HepG2 (cell line): ENCODE data around the gene JAKMIP2. TPM values are rescaled to one million over a fixed set of nuclear protein-coding genes. Genes with fewer than 3 reads are reported as not detected.

Experiments used
- ATAC-seq: fragments of 200-7000 bp; cut with Tn5 transposase; 3 replicates; pipeline ENCODE4 v1.9.1; 2020; ENCODE audit warnings: mild to moderate bottlenecking, moderate library complexity
- BruUV-seq: library from RNA; stranded (reverse); fragments of 400-500 nt; replicated peaks from 2 replicates; lab custom pipeline; 2021; lab: Mats Ljungman, UMichigan
- CTCF ChIA-PET: fragments of 300-600 bp; formaldehyde crosslinking; extraction: SDS; loops from one replicate; lab custom pipeline; 2021; ENCODE audit warnings: low total read pairs, inconsistent platforms, low intra/inter-chr PET ratio; lab: Yijun Ruan, JAX
- POLR2A ChIA-PET: fragments of 350-600 bp; sonication (Branson Sonifier 250); formaldehyde crosslinking; loops from one replicate; lab custom pipeline; 2020; ENCODE audit warnings: antibody characterized with exemption, inconsistent platforms; lab: Yijun Ruan, JAX
- DNase-seq: peaks from one replicate; pipeline ENCODE4 v3.0.0-alpha.2; 2015; ENCODE audit warnings: low spot score
- FAIRE-seq: peaks from 3 replicates; lab custom pipeline; 2011; peaks lifted over from hg19 to GRCh38; lab: Jason Lieb, UNC
- H2AFZ ChIP-seq: one replicate; pipeline ENCODE4 v1.6.1; 2011; ENCODE audit warnings: low read length, inconsistent platforms
- H3K27ac ChIP-seq: fragments of 300-600 bp; 3 replicates; pipeline ENCODE4 v1.8.0; 2011; ENCODE audit warnings: mixed run types, mild to moderate bottlenecking, mixed read lengths, low read length, inconsistent platforms; ENCODE audit not compliant: insufficient read depth; ENCODE audit errors: extremely low read length
- H3K27me3 ChIP-seq, 2 experiments: fragments of 200-600 bp in 1 of 2; 2 replicates in 1 of 2; 3 replicates in 1 of 2; pipeline versions ENCODE4 v1.6.0 to v1.8.0; 2011; ENCODE audit warnings: low read length in 2 of 2, mild to moderate bottlenecking in 2 of 2, moderate library complexity in 2 of 2, inconsistent platforms in 1 of 2; ENCODE audit not compliant: insufficient read depth in 2 of 2, control insufficient read depth in 1 of 2
- H3K36me3 ChIP-seq, 2 experiments: fragments of 200-600 bp in 1 of 2; replicated peaks in 1 of 2; 2 replicates in 1 of 2; 3 replicates in 1 of 2; pipeline versions ENCODE4 v1.5.1 to v1.8.0; 2011; ENCODE audit warnings: low read length in 2 of 2, inconsistent platforms in 1 of 2; ENCODE audit not compliant: insufficient read depth in 2 of 2, control insufficient read depth in 1 of 2
- H3K4me1 ChIP-seq: 2 replicates; pipeline ENCODE4 v1.5.1; 2012; ENCODE audit warnings: low read length, inconsistent platforms; ENCODE audit not compliant: insufficient read depth
- H3K4me2 ChIP-seq: 2 replicates; pipeline ENCODE4 v1.6.0; 2011; ENCODE audit warnings: low read depth, low read length, inconsistent platforms
- H3K4me3 ChIP-seq, 3 experiments: fragments of 200-600 bp in 1 of 3; sonication (generic), shearing (Covaris generic) in 1 of 3; replicated peaks in 1 of 3; 2 replicates each; pipeline ENCODE4 v1.5.1; 2011 to 2016; ENCODE audit warnings: low read length in 3 of 3, inconsistent platforms in 2 of 3, low read depth in 2 of 3, mild to moderate bottlenecking in 2 of 3, control low read depth in 1 of 3, mixed read lengths in 1 of 3; ENCODE audit not compliant: insufficient read depth in 1 of 3
- H3K79me2 ChIP-seq: one replicate; pipeline ENCODE4 v1.6.1; 2011; ENCODE audit warnings: low read length, inconsistent platforms; ENCODE audit not compliant: insufficient read depth
- H3K9ac ChIP-seq: 2 replicates; pipeline ENCODE4 v1.6.0; 2011; ENCODE audit warnings: mild to moderate bottlenecking, low read depth, low read length, inconsistent platforms; ENCODE audit not compliant: insufficient read depth
- H3K9me3 ChIP-seq: 2 replicates; pipeline ENCODE4 v1.5.1; 2012; ENCODE audit warnings: mild to moderate bottlenecking, low read length
- H4K20me1 ChIP-seq: 2 replicates; pipeline ENCODE4 v1.6.0; 2011; ENCODE audit warnings: inconsistent platforms, mild to moderate bottlenecking, low read length, moderate library complexity; ENCODE audit not compliant: insufficient read depth
- HDAC6 ChIP-seq: fragments of 200-600 bp; sonication (generic); IDR thresholded peaks from 2 replicates; pipeline ENCODE4 v1.7.0; 2017; ENCODE audit warnings: mild to moderate bottlenecking, antibody characterized with exemption, low read length, low read depth
- KDM3A ChIP-seq: IDR thresholded peaks from 2 replicates; pipeline ENCODE4 v1.6.1; 2018; ENCODE audit warnings: low read depth, missing compliant biosample characterization
- NCOR1 ChIP-seq: fragments of 200-600 bp; sonication (generic); IDR thresholded peaks from 2 replicates; pipeline ENCODE4 v1.7.0; 2017; ENCODE audit warnings: antibody characterized with exemption, low read length, borderline replicate concordance
- POLR2AphosphoS5 ChIP-seq: IDR thresholded peaks from 2 replicates; pipeline ENCODE4 v1.6.1; 2012; ENCODE audit warnings: low read depth, low read length
- POLR2G ChIP-seq: fragments of 200-400 bp; formaldehyde crosslinking; IDR thresholded peaks from 2 replicates; pipeline ENCODE4 v1.6.1; 2018; ENCODE audit warnings: mild to moderate bottlenecking, low read depth, low read length, moderate library complexity
- PRPF4 ChIP-seq: fragments of 200-400 bp; formaldehyde crosslinking; IDR thresholded peaks from 2 replicates; pipeline ENCODE4 v1.6.1; 2016; ENCODE audit warnings: low read length, low read depth; ENCODE audit not compliant: poor library complexity, severe bottlenecking
- RBM22 ChIP-seq: fragments of 200-400 bp; formaldehyde crosslinking; optimal IDR thresholded peaks from 2 replicates; pipeline ENCODE3; 2017; ENCODE audit warnings: mild to moderate bottlenecking, low read length, moderate library complexity
- STAT5B ChIP-seq: sonication (generic); formaldehyde crosslinking; IDR thresholded peaks from 2 replicates; pipeline ENCODE4 v1.4.0; 2020; ENCODE audit warnings: missing genetic modification reagents
- ZFP36L1 ChIP-seq: sonication (generic); formaldehyde crosslinking; IDR thresholded peaks from 2 replicates; pipeline ENCODE4 v1.8.0; 2022; ENCODE audit warnings: mild to moderate bottlenecking, missing genetic modification reagents, moderate library complexity
- ZNF225 ChIP-seq: sonication (generic); formaldehyde crosslinking; IDR thresholded peaks from 2 replicates; pipeline ENCODE4 v1.4.0; 2020; ENCODE audit warnings: mild to moderate bottlenecking, missing genetic modification reagents
- ZNF253 ChIP-seq: sonication (generic); formaldehyde crosslinking; IDR thresholded peaks from 2 replicates; pipeline ENCODE4 v1.8.0; 2022; ENCODE audit warnings: mild to moderate bottlenecking, missing genetic modification reagents, borderline replicate concordance
- ZNF451 ChIP-seq: sonication (generic); formaldehyde crosslinking; IDR thresholded peaks from 2 replicates; pipeline ENCODE4 v1.5.0; 2020; ENCODE audit warnings: mild to moderate bottlenecking, missing genetic modification reagents
- ZNF569 ChIP-seq: sonication (generic); formaldehyde crosslinking; IDR thresholded peaks from 2 replicates; pipeline ENCODE4 v1.5.0; 2020; ENCODE audit warnings: mild to moderate bottlenecking, missing genetic modification reagents, moderate library complexity, borderline replicate concordance
- ZNF674 ChIP-seq: sonication (generic); formaldehyde crosslinking; IDR thresholded peaks from 2 replicates; pipeline ENCODE4 v1.5.0; 2020; ENCODE audit warnings: low read depth, mild to moderate bottlenecking, missing genetic modification reagents
- ZNF839 ChIP-seq: sonication (generic); formaldehyde crosslinking; IDR thresholded peaks from 2 replicates; pipeline ENCODE4 v1.4.0; 2020; ENCODE audit warnings: missing genetic modification reagents, mild to moderate bottlenecking, borderline replicate concordance
- WGBS: methylation state at CpG from one replicate; pipeline ENCODE4 v1.1.6; 2017; ENCODE audit warnings: low lambda C conversion rate; 5-methylcytosine and 5-hydroxymethylcytosine counted together
- in situ Hi-C: cut with HindIII; loops from 2 replicates; pipeline ENCODE4 v1.10.0; 2017; ENCODE audit warnings: low pct_unique_long_range_greater_than_20kb; ENCODE audit not compliant: extremely low pct_ligation_motif_present
- intact Hi-C: fragments of 100-400 bp; cut with micrococcal nuclease; formaldehyde crosslinking; loops from one replicate; pipeline ENCODE4 v1.10.0; 2022; ENCODE audit not compliant: unreplicated experiment
- polyA plus RNA-seq, 8 experiments: library from polyadenylated mRNA; depleted of rRNA in 3 of 8; stranded (reverse) in 7 of 8; unstranded in 1 of 8; fragments of >200 nt; fragmentation: Illumina TruSeq in 4 of 8; extraction: Trizol in 4 of 8; gene quantifications; 2 replicates each; pipeline versions ENCODE4 v1.2.1 to v1.2.3, GENCODE V29; 2011 to 2016; ENCODE audit warnings: low read depth in 4 of 8, missing spikeins in 1 of 8, mixed read lengths in 1 of 8; ENCODE audit not compliant: insufficient read depth in 1 of 8
- total RNA-seq, 5 experiments: library from RNA; depleted of rRNA; stranded (reverse); fragments of >200 nt; fragmentation: Illumina TruSeq; extraction: Trizol; gene quantifications; 2 replicates each; pipeline ENCODE4 v1.2.3, GENCODE V29; 2016; ENCODE audit warnings: low read depth in 1 of 5
- TF ChIP-seq, protein P1 (sequence below), 2 experiments: IDR thresholded peaks; 2 replicates each; pipeline ENCODE4 v1.6.1; 2011 to 2012; ENCODE audit warnings: low read length in 2 of 2, borderline replicate concordance in 1 of 2, low read depth in 1 of 2, mild to moderate bottlenecking in 1 of 2, moderate library complexity in 1 of 2
- TF ChIP-seq, protein P2 (sequence below): sonication (generic); formaldehyde crosslinking; IDR thresholded peaks from 2 replicates; pipeline ENCODE4 v1.4.0; 2020; ENCODE audit warnings: missing genetic modification reagents
- TF ChIP-seq, protein P3 (sequence below): sonication (generic); formaldehyde crosslinking; IDR thresholded peaks from 2 replicates; pipeline ENCODE4 v1.5.1; 2020; ENCODE audit warnings: mild to moderate bottlenecking, missing genetic modification reagents, moderate library complexity
- TF ChIP-seq, protein P4 (sequence below): IDR thresholded peaks from 2 replicates; pipeline ENCODE4 v1.6.1; 2016; ENCODE audit warnings: low read depth, borderline replicate concordance

Gene JAKMIP2
- total and polyA plus RNA-seq, 2 of the 13 experiments (the other 11 are each of a cell fraction or from before 2014, with no cell fraction given), result 0.04 to 2.1 TPM

DNA sequence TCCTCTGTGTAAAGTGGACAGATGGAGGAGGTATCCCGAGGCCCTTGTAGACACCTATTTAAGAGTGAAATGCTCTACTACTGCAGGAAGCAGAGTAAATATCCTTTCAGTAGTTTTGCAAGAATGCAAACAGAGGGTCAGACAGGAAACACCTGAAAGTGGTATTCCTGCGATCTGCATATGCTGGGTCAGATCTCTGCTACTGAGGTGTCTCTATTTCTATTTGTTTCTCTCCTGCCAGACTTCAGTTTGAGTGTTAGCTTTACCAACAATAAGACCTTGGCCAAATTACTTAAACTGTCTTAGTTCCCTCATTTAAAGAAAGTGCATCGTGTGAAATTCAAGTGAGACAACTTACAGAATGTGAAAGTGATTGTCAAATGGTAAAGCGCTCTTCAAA, 47.6 kb downstream of the JAKMIP2 start (continued):
- TF ChIP-seq ZNF674 (no peak), ZNF569 (CRISPR knock-in tag) (no peak), STAT5B (CRISPR knock-in tag) (no peak), ZNF451 (CRISPR knock-in tag) (no peak), POLR2G (no peak), ZNF253 (CRISPR knock-in tag) (no peak), HDAC6 (no peak)
- TF ChIP-seq, protein P1, sequence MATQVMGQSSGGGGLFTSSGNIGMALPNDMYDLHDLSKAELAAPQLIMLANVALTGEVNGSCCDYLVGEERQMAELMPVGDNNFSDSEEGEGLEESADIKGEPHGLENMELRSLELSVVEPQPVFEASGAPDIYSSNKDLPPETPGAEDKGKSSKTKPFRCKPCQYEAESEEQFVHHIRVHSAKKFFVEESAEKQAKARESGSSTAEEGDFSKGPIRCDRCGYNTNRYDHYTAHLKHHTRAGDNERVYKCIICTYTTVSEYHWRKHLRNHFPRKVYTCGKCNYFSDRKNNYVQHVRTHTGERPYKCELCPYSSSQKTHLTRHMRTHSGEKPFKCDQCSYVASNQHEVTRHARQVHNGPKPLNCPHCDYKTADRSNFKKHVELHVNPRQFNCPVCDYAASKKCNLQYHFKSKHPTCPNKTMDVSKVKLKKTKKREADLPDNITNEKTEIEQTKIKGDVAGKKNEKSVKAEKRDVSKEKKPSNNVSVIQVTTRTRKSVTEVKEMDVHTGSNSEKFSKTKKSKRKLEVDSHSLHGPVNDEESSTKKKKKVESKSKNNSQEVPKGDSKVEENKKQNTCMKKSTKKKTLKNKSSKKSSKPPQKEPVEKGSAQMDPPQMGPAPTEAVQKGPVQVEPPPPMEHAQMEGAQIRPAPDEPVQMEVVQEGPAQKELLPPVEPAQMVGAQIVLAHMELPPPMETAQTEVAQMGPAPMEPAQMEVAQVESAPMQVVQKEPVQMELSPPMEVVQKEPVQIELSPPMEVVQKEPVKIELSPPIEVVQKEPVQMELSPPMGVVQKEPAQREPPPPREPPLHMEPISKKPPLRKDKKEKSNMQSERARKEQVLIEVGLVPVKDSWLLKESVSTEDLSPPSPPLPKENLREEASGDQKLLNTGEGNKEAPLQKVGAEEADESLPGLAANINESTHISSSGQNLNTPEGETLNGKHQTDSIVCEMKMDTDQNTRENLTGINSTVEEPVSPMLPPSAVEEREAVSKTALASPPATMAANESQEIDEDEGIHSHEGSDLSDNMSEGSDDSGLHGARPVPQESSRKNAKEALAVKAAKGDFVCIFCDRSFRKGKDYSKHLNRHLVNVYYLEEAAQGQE (IDR thresholded peaks at IDR 0.05; ENCODE audit: borderline replicate concordance in 1 of 2, low read depth in 1 of 2, low read length in 2 of 2), result no peak

DNA sequence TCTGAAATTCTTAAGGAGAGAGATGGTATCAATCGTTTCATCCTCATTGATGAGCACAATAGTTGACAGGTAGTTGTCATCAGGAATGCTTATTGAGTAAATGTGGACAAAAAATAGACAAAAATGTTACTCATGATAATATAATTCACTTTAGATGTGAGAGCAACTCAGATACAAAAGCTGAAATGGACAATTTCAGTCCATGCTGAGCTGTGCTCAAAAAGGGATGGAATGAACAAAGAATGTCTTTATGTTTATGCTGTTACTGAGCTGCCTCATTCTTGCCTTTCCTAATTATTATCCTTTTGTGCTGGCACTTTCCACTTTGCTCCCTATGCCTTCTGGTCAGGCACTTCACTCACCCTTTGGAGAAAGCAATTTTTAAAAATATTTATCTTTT, 49.5 kb downstream of the JAKMIP2 start:
- Histone ChIP-seq H3K4me1 (no peaks in the 10 kb centered on the region), H4K20me1 (no peaks in the 10 kb centered on the region), H2AFZ (no peak overlapping the region), H3K9me3 (no peaks in the 10 kb centered on the region), H3K27me3 (no peaks in the 10 kb centered on the region; a peak in 1 of 5 replicates), H3K36me3 (no peaks in the 10 kb centered on the region), H3K4me3 (no peak overlapping the region), H3K79me2 (no peaks in the 10 kb centered on the region), H3K9ac (no peak overlapping the region), H3K27ac (no peak overlapping the region), H3K4me2 (no peak overlapping the region)
- CTCF ChIA-PET, result no interaction called here
- 3% methylated on average over 1 of the region's 1 CpG for WGBS
- in situ Hi-C loops, result no loop called here
- ATAC-seq (no peak), DNase-seq (no peak), FAIRE-seq (no peak)
- no TSS peak for BruUV-seq
- POLR2A ChIA-PET, result no interaction called here
- intact Hi-C loops, result no loop called here
- TF ChIP-seq, protein P2, sequence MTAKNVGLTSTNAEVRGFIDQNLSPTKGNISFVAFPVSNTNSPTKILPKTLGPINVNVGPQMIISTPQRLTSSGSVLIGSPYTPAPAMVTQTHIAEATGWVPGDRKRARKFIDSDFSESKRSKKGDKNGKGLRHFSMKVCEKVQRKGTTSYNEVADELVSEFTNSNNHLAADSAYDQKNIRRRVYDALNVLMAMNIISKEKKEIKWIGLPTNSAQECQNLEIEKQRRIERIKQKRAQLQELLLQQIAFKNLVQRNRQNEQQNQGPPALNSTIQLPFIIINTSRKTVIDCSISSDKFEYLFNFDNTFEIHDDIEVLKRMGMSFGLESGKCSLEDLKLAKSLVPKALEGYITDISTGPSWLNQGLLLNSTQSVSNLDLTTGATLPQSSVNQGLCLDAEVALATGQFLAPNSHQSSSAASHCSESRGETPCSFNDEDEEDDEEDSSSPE, result no peak
- no peak for TF ChIP-seq ZNF225 (CRISPR knock-in tag)
- TF ChIP-seq, protein P3, sequence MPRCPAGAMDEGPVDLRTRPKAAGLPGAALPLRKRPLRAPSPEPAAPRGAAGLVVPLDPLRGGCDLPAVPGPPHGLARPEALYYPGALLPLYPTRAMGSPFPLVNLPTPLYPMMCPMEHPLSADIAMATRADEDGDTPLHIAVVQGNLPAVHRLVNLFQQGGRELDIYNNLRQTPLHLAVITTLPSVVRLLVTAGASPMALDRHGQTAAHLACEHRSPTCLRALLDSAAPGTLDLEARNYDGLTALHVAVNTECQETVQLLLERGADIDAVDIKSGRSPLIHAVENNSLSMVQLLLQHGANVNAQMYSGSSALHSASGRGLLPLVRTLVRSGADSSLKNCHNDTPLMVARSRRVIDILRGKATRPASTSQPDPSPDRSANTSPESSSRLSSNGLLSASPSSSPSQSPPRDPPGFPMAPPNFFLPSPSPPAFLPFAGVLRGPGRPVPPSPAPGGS (CRISPR knock-in tag), result no peak
- no peak for TF ChIP-seq KDM3A (CRISPR knock-in tag)
- no peak for TF ChIP-seq ZNF839 (CRISPR knock-in tag)
- no peak for TF ChIP-seq PRPF4
- no peak for TF ChIP-seq NCOR1
- TF ChIP-seq, protein P4, sequence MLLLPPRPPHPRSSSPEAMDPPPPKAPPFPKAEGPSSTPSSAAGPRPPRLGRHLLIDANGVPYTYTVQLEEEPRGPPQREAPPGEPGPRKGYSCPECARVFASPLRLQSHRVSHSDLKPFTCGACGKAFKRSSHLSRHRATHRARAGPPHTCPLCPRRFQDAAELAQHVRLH, result no peak
- TF ChIP-seq POLR2AphosphoS5, result no peak
- no peak for TF ChIP-seq RBM22
- no peak for TF ChIP-seq ZFP36L1 (CRISPR knock-in tag)
